Measurements from ENCODE around the gene SERPINB2.
"Not testable (repeated sequence)": the region's sequence is repeated elsewhere in the genome, so short reads cannot be mapped to it uniquely, and the experiment has no call there.

The SERPINB2 gene

DNA sequence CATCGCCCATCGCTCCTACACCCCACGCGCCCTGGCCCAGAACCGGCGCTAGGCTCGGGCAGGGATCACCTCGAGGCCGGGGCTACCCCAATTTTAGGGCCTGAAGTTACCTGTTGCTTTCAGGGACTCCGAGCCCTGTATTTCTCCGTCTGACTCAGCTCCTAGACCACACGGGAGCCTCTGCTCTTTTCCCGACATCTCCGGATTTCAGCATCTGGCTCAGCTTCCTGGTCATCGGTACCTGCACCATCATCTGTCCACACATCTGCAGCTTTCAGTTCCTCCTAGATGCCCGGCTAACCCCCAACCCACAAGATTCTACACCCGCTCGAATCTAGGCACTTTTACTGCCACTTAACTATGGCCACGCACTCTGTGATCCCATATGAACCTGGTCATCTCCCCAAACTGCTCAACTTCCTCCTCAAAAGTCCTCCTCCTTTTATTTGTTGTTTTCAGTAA lies 49.5 kb downstream of the SERPINB2 start:
- no peak for DNase-seq (ENCODE audit: low read depth)

DNA sequence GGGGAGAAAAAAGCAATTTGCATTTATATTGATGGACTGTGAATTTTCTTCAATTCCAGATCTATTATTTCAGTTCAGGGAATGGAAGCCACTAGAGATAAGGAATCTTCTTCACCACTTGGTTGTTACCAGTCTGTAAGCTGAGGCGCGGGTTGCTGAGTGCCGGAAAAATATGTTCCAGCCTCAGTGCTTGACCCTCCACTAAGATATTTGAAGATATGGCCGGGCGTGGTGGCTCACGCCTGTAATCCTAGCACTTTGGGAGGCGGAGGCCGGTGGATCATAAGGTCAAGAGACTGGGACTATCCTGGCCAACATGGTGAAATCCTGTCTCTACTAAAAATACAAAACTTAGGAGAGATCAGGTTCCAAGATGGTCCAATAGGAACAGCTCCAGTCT lies 52.5 kb downstream of the SERPINB2 start:
- DNase-seq (ENCODE audit: low read depth) = no peak

DNA sequence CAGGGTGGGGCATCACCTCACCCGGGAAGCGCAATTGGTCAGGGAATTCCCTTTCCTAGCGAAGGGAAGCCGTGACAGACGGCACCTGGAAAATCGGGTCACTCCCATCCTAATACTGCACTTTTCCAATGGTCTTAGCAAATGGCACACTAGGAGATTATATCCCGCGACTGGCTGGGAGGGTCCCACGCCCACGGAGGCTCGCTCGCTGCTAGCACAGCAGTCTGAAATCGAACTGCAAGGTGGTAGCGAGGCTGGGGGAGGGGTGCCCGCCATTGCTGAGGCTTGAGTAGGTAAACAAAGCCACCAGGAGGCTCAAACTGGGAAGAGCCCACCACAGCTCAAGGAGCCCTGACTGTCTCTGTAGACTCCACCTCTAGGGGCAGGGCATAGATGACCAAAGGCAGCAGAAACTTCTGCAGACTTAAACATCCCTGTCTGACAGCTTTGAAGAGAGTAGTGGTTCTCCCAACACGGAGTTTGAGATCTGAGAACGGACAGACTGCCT lies 53.1 kb downstream of the SERPINB2 start:
- not testable (repeated sequence) for DNase-seq (ENCODE audit: low read depth)

DNA sequence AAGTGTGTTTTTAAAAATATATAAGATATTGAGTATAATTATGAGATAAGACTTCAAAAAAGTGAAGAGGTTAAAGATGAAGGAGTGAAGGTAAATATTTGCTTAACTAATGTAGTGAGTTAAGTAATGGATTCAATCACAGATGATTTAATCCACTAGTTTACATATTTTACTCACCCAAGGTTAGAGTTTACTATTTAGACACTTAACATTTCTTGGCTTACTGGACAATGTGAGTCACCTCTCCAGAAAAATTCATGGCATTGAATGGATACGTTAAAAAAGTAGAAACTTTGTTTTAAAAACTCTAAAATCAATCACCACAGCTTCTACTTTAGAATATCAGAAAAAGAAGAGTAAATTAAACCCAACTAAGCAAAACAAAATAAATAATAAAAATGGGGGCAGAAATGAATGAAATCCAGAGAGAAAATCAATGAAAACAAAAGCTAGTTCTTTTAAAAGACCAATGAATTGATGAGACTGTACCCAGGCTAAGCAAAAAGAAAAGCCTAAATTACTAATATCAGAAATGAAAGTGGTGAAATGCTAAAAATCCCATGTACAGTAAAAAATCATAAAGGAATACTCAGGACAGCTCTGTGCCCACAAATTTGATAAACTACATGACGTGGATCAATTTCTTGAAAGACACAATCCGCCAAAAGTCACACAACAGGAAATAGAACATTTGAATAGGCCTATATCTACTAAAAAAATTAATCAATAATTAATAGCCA lies 59.7 kb downstream of the SERPINB2 start:
- no peak for DNase-seq (ENCODE audit: low read depth)

DNA sequence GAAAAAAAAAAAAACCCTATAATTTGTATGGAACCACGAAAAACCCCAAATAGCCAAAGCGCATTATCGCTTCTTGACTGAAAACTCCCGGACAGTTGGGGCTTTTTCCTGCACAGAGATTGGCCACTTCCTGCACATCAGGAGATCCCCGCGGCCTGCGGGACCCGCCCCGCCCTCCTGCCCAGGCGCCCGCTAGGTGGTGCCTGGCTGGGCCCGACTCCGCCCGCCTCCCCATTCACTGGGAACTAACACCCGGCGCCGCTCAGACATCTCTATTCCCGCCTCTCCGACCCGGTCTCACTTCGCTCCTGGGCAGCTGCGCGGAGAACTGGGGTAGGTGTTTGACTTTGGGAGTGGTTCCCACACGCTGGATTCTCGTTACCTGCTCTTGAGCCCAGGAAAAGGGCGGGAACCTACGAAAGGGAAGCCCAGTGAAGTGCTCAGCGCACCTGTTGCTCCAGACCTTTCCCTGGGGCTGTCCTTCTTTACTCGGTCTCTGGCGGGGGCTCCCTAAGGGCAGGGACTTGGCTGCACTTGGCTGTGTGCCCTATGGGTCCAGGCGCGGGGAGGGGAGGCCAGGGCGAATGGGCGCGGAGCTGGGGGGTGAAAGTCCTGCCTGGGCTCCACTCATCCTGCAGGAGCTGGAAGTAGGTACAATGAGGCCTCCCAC lies 61.7 kb downstream of the SERPINB2 start, which contains the start of gene HMSD:
Gene HMSD, plus strand, starts transcription at position 234 of the 670 bp plus-strand sequence. CDS start 4,155 bp downstream, outside the sequence.
- DNase-seq (ENCODE audit: low read depth) = peak; percentile 42

DNA sequence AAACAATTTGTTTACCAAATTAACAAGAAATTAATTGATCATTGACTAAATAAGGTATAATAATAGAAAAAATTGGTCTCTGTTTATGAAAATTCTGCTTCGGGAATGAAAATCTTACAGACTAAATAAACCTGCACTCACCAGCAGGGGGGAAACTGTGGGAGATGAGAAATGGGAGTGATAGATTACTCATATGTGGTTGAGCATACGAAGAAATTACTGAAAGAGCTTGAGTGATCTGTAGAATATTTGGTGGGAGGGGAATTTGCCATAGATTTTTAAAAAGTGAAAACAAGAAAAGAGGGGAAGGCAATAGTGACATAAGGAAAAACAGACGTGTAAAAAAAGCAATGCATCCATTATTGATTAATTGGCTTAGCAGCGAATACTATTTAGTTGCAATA lies 63.8 kb downstream of the SERPINB2 start:
- DNase-seq (ENCODE audit: low read depth) = no peak
